GM19351 (cell line): Measurements from ENCODE around the gene ETV1.
"Not testable (repeated sequence)": the region's sequence is repeated elsewhere in the genome, so short reads cannot be mapped to it uniquely, and the experiment has no call there.

Experiments
- ATAC-seq: cut with Tn5 transposase; IDR thresholded peaks from one replicate; pipeline ENCODE4 v1.9.1; 2021; ENCODE audit warnings: mild to moderate bottlenecking, moderate library complexity; ENCODE audit not compliant: unreplicated experiment

ETV1 gene

GRCh38 chr7:13933536-13933935 lies 55.9 kb downstream of the ETV1 start:
- no peak for ATAC-seq

- no peak for ATAC-seq
These were observed 56.4 kb downstream of the ETV1 start for GRCh38 chr7:13933091-13933490.

- ATAC-seq: no peak
These were observed 57.3 kb downstream of the ETV1 start for GRCh38 chr7:13932131-13932530.

GRCh38 chr7:13921062-13921461 lies 68.4 kb downstream of the ETV1 start:
- ATAC-seq: no peak

GRCh38 chr7:13920053-13920697 lies 69.3 kb downstream of the ETV1 start:
- ATAC-seq: no peak

- not testable (repeated sequence) for ATAC-seq
These were observed 71.1 kb downstream of the ETV1 start for GRCh38 chr7:13918333-13918732.

GRCh38 chr7:13917103-13917502 lies 72.4 kb downstream of the ETV1 start:
- ATAC-seq: not testable (repeated sequence)

- ATAC-seq: no peak
These were observed 73.6 kb downstream of the ETV1 start for GRCh38 chr7:13915891-13916290.

GRCh38 chr7:13912715-13913278 lies 76.7 kb downstream of the ETV1 start:
- no peak for ATAC-seq

GRCh38 chr7:13911909-13912308 lies 77.6 kb downstream of the ETV1 start:
- ATAC-seq: no peak

- peak; percentile 48 for ATAC-seq
These were observed 78.5 kb downstream of the ETV1 start for GRCh38 chr7:13910805-13911551.

GRCh38 chr7:13908667-13909397 lies 80.6 kb downstream of the ETV1 start:
- ATAC-seq: no peak

- no peak for ATAC-seq
These were observed 81.6 kb downstream of the ETV1 start for GRCh38 chr7:13907831-13908230.

GRCh38 chr7:13904689-13905088 lies 84.8 kb downstream of the ETV1 start:
- ATAC-seq: no peak

- no peak for ATAC-seq
These were observed 85.5 kb downstream of the ETV1 start for GRCh38 chr7:13904007-13904406.

- ATAC-seq: no peak
These were observed 87.9 kb downstream of the ETV1 start for GRCh38 chr7:13901577-13901976.

- no peak for ATAC-seq
These were observed 90.4 kb downstream of the ETV1 start for GRCh38 chr7:13898957-13899670.

GRCh38 chr7:13897819-13898218 lies 91.6 kb downstream of the ETV1 start:
- no peak for ATAC-seq

- no peak for ATAC-seq
These were observed 94.5 kb downstream of the ETV1 start for GRCh38 chr7:13894954-13895353.

- no peak for ATAC-seq
These were observed 95.1 kb downstream of the ETV1 start for GRCh38 chr7:13894377-13894776.

- ATAC-seq: no peak
These were observed 98.7 kb downstream of the ETV1 start for GRCh38 chr7:13890793-13891192.
